Neuron (in vitro differentiated cells): Measurements from ENCODE around the gene MATN3.
A peak's percentile ranks its signal among the peaks of the same experiment; 100 is the strongest.
"Not testable (repeated sequence)": the region's sequence is repeated elsewhere in the genome, so short reads cannot be mapped to it uniquely, and the experiment has no call there.

ENCODE experiments used
- H2AFZ ChIP-seq: one replicate; pipeline ENCODE4 v1.6.1; 2013; ENCODE audit warnings: low read depth, mild to moderate bottlenecking, inconsistent platforms, low read length, moderate library complexity
- H3K27me3 ChIP-seq: one replicate; pipeline ENCODE4 v1.6.1; 2013; ENCODE audit warnings: low read length; ENCODE audit not compliant: insufficient read depth
- H3K36me3 ChIP-seq: one replicate; pipeline ENCODE4 v1.6.1; 2013; ENCODE audit warnings: low read length; ENCODE audit not compliant: insufficient read depth
- H3K4me1 ChIP-seq: one replicate; pipeline ENCODE4 v1.6.1; 2013; ENCODE audit warnings: low read length; ENCODE audit not compliant: insufficient read depth
- H3K4me3 ChIP-seq: 2 replicates; pipeline ENCODE4 v1.5.1; 2013; ENCODE audit warnings: mild to moderate bottlenecking, low read length, moderate library complexity
- H3K9me3 ChIP-seq: one replicate; pipeline ENCODE4 v1.6.1; 2013; ENCODE audit warnings: low read length

MATN3 gene

DNA sequence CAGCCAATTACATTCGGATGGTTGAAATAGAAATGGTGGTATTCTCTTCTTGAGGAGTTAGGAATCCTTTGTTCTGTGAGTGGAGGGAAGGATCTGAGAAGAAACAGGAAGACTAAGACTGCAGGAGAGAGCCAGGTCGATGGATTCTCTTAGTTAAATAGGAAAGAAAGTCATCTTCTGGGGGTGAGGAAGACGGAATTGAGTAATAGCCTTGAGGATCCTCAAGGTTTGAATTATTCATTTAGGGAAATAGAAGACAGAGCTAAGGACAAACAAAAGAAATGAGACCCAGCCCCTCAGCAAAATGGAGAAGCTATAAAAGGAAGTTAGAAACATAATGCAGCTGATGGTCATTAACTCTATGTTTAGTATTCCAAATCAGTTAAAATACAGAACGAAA, 37.2 kb upstream of the MATN3 start:
- H3K4me3 ChIP-seq: peak overlapping the region; percentile 76
- peak overlapping the region; percentile 15 for H2AFZ ChIP-seq
- peaks cover 8% of the 10 kb centered on the region for H3K36me3 ChIP-seq
- no peaks in the 10 kb centered on the region for H3K27me3 ChIP-seq
- peaks cover 18% of the 10 kb centered on the region for H3K4me1 ChIP-seq
- no peaks in the 10 kb centered on the region for H3K9me3 ChIP-seq

DNA sequence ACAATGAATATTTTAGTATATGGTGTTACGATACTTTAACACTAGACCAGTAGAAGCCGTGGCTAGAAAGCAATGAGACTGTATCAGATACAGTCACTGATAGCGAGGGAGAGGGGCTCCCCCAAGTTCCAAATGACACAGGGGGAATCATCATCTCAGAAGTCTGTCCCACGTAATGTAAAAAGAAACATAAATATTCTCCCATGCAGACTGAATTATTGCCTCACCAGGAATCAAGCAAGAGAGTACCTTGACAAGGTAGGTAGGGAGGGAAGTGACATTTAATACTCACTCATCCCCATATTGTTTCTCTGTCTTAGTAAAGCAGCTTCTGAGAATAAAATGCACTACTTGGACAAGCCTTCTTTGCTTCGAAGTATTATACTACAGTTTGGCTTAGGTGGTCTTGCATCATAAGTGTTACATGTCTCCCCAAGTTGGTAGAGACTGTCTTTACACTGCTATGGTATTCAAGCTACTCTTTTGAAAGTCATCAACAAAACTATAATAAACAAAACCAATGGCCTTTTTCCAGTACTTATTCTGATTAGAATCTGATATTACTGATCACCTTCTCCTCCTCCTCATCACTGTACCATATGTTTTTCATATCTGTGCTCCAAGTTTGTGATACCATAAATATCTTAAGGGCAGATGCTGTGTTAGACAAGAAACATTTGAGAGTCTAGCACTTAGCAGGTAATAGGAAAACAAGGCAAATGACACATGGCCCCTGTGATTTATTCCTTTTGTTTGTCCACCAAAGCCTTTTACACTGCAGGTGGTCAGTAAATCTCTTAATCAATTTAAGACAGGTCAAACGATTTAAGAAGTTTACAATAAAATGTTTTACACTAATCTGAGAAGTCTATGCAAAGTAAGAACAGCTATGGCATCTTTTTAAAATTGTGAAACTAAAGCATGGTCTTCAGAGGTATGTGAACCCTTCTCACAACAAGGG, 36.3 kb upstream of the MATN3 start:
- H3K36me3 ChIP-seq: peaks cover 13% of the 10 kb centered on the region
- H2AFZ ChIP-seq: peak overlapping the region; percentile 15
- H3K4me3 ChIP-seq: peak overlapping the region; percentile 76
- H3K4me1 ChIP-seq: peaks cover 18% of the 10 kb centered on the region
- H3K27me3 ChIP-seq: no peaks in the 10 kb centered on the region
- no peaks in the 10 kb centered on the region for H3K9me3 ChIP-seq

DNA sequence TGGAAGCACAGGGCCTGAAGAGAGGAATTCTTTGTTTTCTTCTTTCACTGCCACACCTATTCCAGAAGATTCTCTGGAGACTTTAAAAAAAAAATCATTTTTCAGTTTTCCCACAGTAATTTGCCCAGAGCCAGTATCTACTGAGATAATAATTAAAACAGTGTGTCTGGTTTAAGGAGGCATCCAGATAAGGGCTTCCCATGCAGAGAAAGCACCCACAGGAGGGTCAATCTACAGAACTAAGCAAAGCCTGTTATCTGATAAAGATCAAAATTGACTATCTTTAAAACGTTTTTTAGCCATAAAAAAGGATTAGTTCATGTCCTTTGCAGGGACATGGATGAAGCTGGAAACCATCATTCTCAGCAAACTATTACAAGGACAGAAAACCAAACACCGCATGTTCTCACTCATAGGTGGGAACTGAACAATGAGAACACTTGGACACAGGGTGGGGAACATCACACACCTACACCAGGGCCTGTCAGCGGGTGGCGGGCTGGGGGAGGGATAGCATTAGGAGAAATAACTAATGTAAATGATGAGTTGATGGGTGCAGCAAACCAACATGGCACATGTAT, 33.3 kb upstream of the MATN3 start:
- not testable (repeated sequence) for H3K4me3 ChIP-seq, H2AFZ ChIP-seq, H3K9me3 ChIP-seq, H3K27me3 ChIP-seq
- H3K36me3 ChIP-seq: peaks cover 25% of the 10 kb centered on the region
- H3K4me1 ChIP-seq: peaks cover 12% of the 10 kb centered on the region

DNA sequence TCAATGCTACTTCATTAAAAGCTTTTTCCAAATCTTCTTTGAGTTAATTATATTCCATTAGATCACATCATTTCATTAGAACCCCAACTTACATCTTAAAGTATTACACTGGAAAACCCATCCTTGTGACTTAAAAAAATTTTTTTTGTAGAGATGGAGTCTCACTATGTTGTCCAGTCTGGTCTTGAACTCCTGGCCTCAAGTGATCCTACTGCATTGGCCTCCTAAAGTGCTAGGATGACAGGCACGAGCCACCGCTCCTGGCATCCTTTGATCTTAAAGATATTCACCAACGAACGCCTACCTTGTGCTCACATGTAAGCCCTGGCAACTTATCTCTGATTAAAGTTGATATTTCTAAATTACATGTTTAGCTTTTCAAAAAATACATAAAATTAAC, 32.3 kb upstream of the MATN3 start:
- Histone ChIP-seq H3K4me1 (peaks cover 12% of the 10 kb centered on the region), H3K36me3 (peaks cover 35% of the 10 kb centered on the region), H3K4me3 (no peak overlapping the region), H2AFZ (no peak overlapping the region), H3K27me3 (no peaks in the 10 kb centered on the region), H3K9me3 (no peaks in the 10 kb centered on the region)

DNA sequence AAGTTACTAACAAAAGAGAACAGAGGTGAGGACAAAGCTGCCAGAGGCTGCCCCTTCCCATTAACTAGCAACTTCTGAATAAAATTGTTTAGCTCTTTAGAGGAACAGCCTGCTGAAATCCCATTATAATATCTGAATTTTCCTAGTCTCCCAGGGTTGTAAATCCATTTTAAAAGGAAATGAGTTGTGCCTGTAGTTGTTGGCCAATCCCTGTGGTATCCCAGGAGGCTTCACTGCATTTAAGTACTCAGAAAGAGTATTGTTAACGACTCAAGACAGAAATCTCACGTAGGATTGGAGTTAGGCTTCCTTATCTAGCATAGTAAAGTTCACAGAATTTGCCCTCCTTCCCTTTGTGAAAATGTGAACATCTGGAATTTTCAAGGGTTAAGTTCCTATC, 30.1 kb upstream of the MATN3 start:
- Histone ChIP-seq H3K9me3 (no peaks in the 10 kb centered on the region), H2AFZ (no peak overlapping the region), H3K36me3 (peaks cover 55% of the 10 kb centered on the region), H3K4me1 (no peaks in the 10 kb centered on the region), H3K27me3 (no peaks in the 10 kb centered on the region), H3K4me3 (no peak overlapping the region)

DNA sequence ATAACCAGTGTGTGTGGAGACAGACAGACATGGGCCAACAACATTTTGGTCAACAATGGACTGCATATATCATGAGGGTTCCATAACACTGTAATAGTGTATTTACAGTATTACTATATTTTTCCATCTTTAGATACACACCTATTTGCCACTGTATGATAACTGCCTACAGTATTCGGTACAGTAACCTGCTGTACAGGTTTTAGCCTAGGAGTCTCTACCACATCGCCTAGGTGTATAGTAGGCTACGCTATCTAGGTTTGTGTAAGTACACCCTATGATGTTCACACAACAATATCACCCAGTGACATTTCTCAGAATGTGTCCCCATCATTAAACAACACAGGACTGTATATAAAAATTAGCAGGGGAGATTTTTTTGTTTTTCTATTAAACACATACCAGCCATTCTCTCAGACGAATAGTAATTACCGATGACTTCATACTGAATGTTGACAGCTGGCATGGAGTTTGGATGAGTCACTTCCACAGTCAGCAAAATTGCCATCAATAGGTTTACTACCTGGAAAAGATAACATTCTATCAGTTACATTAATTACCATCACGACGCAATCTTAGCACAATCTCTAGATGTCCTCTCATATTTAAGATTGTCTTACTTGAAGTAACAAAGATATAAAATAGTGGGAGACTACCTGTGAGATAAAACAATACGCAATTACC, 28.2 kb upstream of the MATN3 start:
- Histone ChIP-seq H3K27me3 (no peaks in the 10 kb centered on the region), H3K36me3 (peaks cover 67% of the 10 kb centered on the region), H3K4me1 (no peaks in the 10 kb centered on the region), H3K9me3 (no peaks in the 10 kb centered on the region), H3K4me3 (no peak overlapping the region), H2AFZ (no peak overlapping the region)

DNA sequence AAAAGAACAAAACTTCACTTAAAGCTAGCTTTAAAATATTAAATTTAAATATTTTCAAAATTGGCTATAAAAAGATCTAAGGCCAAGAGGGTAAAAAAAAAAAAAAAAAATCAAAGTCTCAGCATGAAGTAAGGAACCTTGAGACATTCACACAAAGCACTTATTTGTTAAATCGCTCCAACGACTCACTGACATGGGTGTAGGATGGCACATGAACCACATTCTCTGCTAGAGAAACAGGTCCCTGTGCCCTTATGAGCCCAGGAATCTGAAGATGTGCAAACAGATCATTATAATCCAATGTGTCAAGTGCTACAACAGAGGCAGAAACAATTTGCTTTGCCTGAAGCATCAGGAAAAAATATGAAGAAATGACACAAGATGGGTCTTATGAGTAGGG, 25.2 kb upstream of the MATN3 start:
- H3K36me3 ChIP-seq: peaks cover 80% of the 10 kb centered on the region
- no peak overlapping the region for H2AFZ ChIP-seq
- H3K4me1 ChIP-seq: no peaks in the 10 kb centered on the region

DNA sequence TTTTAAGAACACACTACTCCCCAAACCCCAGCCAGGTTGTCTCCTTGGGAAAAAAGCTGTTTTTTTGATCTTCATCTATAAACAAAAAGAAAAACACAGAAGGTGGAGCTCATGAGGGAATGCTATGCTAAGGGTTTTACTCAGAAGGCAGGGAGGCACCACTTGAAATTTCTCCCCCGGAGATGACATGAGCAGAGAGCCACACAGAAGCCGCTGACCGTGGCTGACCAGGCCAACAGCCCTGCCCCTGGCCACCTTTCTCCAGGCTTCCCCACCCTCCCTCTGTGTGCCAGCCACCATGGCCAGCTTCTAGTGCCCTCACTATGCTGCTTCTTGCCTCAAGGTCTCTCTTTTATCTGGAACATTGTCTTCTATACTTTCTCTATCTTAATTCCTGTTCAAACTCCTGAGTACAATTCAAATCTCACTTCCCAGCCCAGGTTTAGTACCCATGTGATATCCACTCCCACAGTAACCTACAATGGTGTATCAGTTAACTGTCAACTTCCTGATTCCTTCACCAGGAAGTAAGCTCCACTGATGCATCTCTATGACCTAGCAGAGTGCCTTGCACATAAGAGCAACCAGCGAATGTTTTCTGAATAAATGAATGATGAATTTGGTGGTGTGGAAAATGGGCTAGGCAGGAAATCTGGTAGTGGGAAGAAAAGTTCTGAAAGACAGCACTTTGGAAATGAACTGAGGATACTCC, 23.6 kb upstream of the MATN3 start:
- Histone ChIP-seq H3K9me3 (no peaks in the 10 kb centered on the region), H3K36me3 (peaks cover 88% of the 10 kb centered on the region), H2AFZ (no peak overlapping the region), H3K4me1 (no peaks in the 10 kb centered on the region), H3K27me3 (no peaks in the 10 kb centered on the region), H3K4me3 (no peak overlapping the region)

More for the DNA sequence above, 25.2 kb upstream of the MATN3 start:
- H3K27me3 ChIP-seq: no peaks in the 10 kb centered on the region
- no peaks in the 10 kb centered on the region for H3K9me3 ChIP-seq
- H3K4me3 ChIP-seq: no peak overlapping the region

DNA sequence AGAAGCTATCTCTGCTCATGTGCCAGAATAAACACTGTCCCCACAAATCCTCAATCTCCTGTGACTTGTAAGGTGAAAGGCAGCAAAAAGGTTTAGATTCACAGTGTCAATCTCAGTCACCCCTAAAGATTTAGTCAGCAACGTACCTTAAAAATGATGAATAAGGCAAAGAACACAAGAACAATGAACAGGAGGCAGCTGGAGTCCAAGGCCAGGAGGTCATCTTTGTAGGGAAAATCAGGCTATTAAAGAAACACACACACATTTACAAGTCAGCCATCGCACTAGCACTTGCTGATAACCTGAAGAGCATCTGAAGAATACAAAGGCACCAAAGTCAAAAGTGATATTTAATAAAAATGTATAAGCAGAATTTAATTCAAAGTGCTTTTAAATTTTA, 22.4 kb upstream of the MATN3 start:
- H3K9me3 ChIP-seq: peaks cover 6% of the 10 kb centered on the region
- peaks cover 88% of the 10 kb centered on the region for H3K36me3 ChIP-seq
- H3K27me3 ChIP-seq: no peaks in the 10 kb centered on the region
- H2AFZ ChIP-seq: no peak overlapping the region
- H3K4me3 ChIP-seq: no peak overlapping the region
- no peaks in the 10 kb centered on the region for H3K4me1 ChIP-seq

DNA sequence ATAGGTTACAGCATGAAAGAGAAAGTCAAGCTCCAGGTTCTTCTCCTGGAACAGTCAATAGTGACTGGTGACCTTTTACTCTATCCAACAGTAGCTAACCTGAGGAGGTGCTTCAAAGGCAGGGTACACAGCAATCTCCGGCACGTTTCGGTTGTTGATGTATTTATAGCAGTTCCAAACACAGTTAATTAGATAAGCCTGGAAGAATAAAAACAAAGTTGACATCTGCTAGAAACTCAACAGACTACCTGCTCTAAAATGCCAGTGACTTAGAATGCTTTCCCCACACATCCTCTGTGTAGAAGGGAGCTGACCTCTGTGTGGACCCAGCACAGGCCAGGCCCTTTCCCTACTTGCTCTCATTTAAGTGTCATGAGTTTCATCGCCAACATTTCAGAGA, 21.8 kb upstream of the MATN3 start:
- Histone ChIP-seq H2AFZ (no peak overlapping the region), H3K9me3 (peaks cover 6% of the 10 kb centered on the region), H3K4me1 (no peaks in the 10 kb centered on the region), H3K4me3 (no peak overlapping the region), H3K36me3 (peaks cover 86% of the 10 kb centered on the region), H3K27me3 (no peaks in the 10 kb centered on the region)

DNA sequence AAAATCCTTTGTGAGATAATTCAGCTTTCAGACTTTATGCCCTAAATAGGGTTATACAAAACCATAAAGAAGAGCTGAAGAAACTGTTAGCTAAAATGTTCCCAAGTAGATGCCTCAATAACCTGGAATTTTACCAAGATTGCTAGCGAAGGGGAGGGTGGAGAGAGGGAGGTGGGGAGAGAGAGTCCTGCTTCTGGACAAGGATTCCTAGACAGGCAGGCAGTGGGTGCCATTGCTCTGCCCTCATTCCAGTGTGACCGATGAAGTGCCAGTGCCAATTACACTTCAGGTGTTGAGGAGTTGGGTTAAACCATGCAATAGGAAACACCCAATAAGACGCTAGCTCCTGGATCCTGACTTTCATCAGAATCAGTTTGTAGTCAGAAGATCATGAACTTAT, 20.9 kb upstream of the MATN3 start:
- no peak overlapping the region for H2AFZ ChIP-seq
- H3K9me3 ChIP-seq: peaks cover 6% of the 10 kb centered on the region
- no peak overlapping the region for H3K4me3 ChIP-seq
- peaks cover 86% of the 10 kb centered on the region for H3K36me3 ChIP-seq
- H3K4me1 ChIP-seq: no peaks in the 10 kb centered on the region
- no peaks in the 10 kb centered on the region for H3K27me3 ChIP-seq

DNA sequence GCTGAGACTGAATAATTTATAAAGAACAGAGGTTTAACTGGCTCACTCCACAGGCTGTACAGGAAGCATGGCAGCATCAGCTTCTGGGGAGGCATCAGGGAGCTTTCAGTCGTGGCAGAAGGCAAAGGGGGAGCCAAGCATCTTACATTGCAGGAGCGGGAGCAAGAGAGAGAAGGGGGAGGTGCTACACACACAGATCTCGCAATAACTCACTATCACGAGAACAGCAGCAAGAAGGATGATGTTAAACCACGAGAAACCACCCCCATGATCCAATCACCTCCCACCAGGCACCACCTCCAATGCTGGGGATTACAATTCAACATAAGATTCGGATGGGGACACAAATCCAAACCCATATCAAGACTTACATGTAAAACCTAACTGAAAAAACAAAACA, 17.8 kb upstream of the MATN3 start:
- Histone ChIP-seq H3K4me1 (no peaks in the 10 kb centered on the region), H3K36me3 (peaks cover 67% of the 10 kb centered on the region)

More for the DNA sequence above, 17.8 kb upstream of the MATN3 start:
- no peak overlapping the region for H2AFZ ChIP-seq
- no peaks in the 10 kb centered on the region for H3K27me3 ChIP-seq
- peaks cover 6% of the 10 kb centered on the region for H3K9me3 ChIP-seq
- H3K4me3 ChIP-seq: no peak overlapping the region
